H9 (cell line): Measurements from ENCODE around the gene ZC3H7B. TPM values are rescaled to one million over a fixed set of nuclear protein-coding genes. Genes with fewer than 3 reads are reported as not detected.

ENCODE experiments used
- DNase-seq: peaks from one replicate; pipeline ENCODE4 v3.0.0-alpha.2; 2017
- H2AFZ ChIP-seq: one replicate; pipeline ENCODE4 v1.6.1; 2013; ENCODE audit warnings: mild to moderate bottlenecking, low read length, control low read depth, moderate library complexity
- H2AK5ac ChIP-seq: 2 replicates; pipeline ENCODE4 v1.6.1; 2013; ENCODE audit warnings: low read length, control low read depth, mixed read lengths; ENCODE audit not compliant: insufficient read length
- H2BK120ac ChIP-seq: one replicate; pipeline ENCODE4 v1.6.1; 2013; ENCODE audit warnings: low read depth, mild to moderate bottlenecking, low read length, control low read depth, inconsistent platforms; ENCODE audit not compliant: poor library complexity, severe bottlenecking
- H2BK12ac ChIP-seq: 2 replicates; pipeline ENCODE4 v1.6.1; 2013; ENCODE audit warnings: low read length, control low read depth, mixed read lengths, low read depth; ENCODE audit not compliant: insufficient read length
- H2BK15ac ChIP-seq: 2 replicates; pipeline ENCODE4 v1.6.1; 2013; ENCODE audit warnings: low read depth, low read length, control low read depth
- H2BK20ac ChIP-seq: one replicate; pipeline ENCODE4 v1.6.1; 2013; ENCODE audit warnings: low read depth, mild to moderate bottlenecking, low read length, control low read depth, inconsistent platforms; ENCODE audit not compliant: poor library complexity, severe bottlenecking
- H2BK5ac ChIP-seq: 2 replicates; pipeline ENCODE4 v1.6.1; 2013; ENCODE audit warnings: low read length, control low read depth, mixed read lengths; ENCODE audit not compliant: insufficient read length
- H3K14ac ChIP-seq: 2 replicates; pipeline ENCODE4 v1.6.1; 2013; ENCODE audit warnings: low read length, control low read depth; ENCODE audit not compliant: insufficient read depth
- H3K18ac ChIP-seq: 2 replicates; pipeline ENCODE4 v1.6.1; 2013; ENCODE audit warnings: low read depth, mild to moderate bottlenecking, mixed read lengths, low read length, control low read depth; ENCODE audit not compliant: insufficient read length
- H3K23ac ChIP-seq: 2 replicates; pipeline ENCODE4 v1.6.1; 2013; ENCODE audit warnings: low read length, control low read depth, mixed read lengths, low read depth; ENCODE audit not compliant: insufficient read length
- H3K23me2 ChIP-seq: 2 replicates; pipeline ENCODE4 v1.6.1; 2013; ENCODE audit warnings: low read depth, mild to moderate bottlenecking, mixed read lengths, low read length, control low read depth; ENCODE audit not compliant: insufficient read length, poor library complexity, severe bottlenecking
- H3K27ac ChIP-seq: 2 replicates; pipeline ENCODE4 v1.5.1; 2013; ENCODE audit warnings: low read length, control low read depth, mixed read lengths, low read depth; ENCODE audit not compliant: insufficient read length
- H3K27me3 ChIP-seq: 2 replicates; pipeline ENCODE4 v1.6.1; 2013; ENCODE audit warnings: low read length, control low read depth, inconsistent platforms; ENCODE audit not compliant: insufficient read depth
- H3K4ac ChIP-seq: 2 replicates; pipeline ENCODE4 v1.6.1; 2013; ENCODE audit warnings: low read depth, mild to moderate bottlenecking, control low read depth, inconsistent platforms, low read length, moderate library complexity
- H3K4me1 ChIP-seq: 2 replicates; pipeline ENCODE4 v1.6.1; 2013; ENCODE audit warnings: low read length, control low read depth, inconsistent platforms; ENCODE audit not compliant: insufficient read depth
- H3K4me2 ChIP-seq: 2 replicates; pipeline ENCODE4 v1.6.1; 2013; ENCODE audit warnings: low read length, control low read depth, mixed read lengths; ENCODE audit not compliant: insufficient read length, insufficient read depth
- H3K56ac ChIP-seq: 2 replicates; pipeline ENCODE4 v1.6.1; 2013; ENCODE audit warnings: low read depth, mild to moderate bottlenecking, mixed read lengths, low read length, control low read depth; ENCODE audit not compliant: insufficient read length
- H3K79me1 ChIP-seq: 2 replicates; pipeline ENCODE4 v1.6.1; 2013; ENCODE audit warnings: low read depth, mild to moderate bottlenecking, moderate library complexity, low read length, control low read depth, inconsistent platforms; ENCODE audit not compliant: insufficient read depth, poor library complexity, severe bottlenecking
- H3K79me2 ChIP-seq: 2 replicates; pipeline ENCODE4 v1.6.1; 2013; ENCODE audit warnings: low read length, control low read depth, inconsistent platforms; ENCODE audit not compliant: insufficient read depth
- H3K9ac ChIP-seq: 2 replicates; pipeline ENCODE4 v1.6.1; 2013; ENCODE audit warnings: low read length, control low read depth, mixed read lengths; ENCODE audit not compliant: insufficient read length; ENCODE audit errors: extremely low read depth
- H3K9me3 ChIP-seq: one replicate; pipeline ENCODE4 v1.6.1; 2013; ENCODE audit warnings: low read depth, low read length, inconsistent platforms; ENCODE audit not compliant: control insufficient read depth
- H3T11ph ChIP-seq: one replicate; pipeline ENCODE4 v1.6.1; 2013; ENCODE audit warnings: mild to moderate bottlenecking, low read length, control low read depth, inconsistent platforms
- H4K20me1 ChIP-seq: one replicate; pipeline ENCODE4 v1.6.1; 2013; ENCODE audit not compliant: control insufficient read depth, insufficient read length, insufficient read depth
- H4K5ac ChIP-seq: 2 replicates; pipeline ENCODE4 v1.6.1; 2013; ENCODE audit warnings: low read depth, mild to moderate bottlenecking, mixed read lengths, low read length, control low read depth; ENCODE audit not compliant: insufficient read length
- H4K8ac ChIP-seq: replicated peaks from 2 replicates; pipeline ENCODE4 v1.6.1; 2013; ENCODE audit warnings: low read length, control low read depth, mixed read lengths, low read depth; ENCODE audit not compliant: insufficient read length
- H4K91ac ChIP-seq: 2 replicates; pipeline ENCODE4 v1.6.1; 2013; ENCODE audit warnings: low read depth, mild to moderate bottlenecking, moderate library complexity, mixed read lengths, low read length, control low read depth; ENCODE audit not compliant: insufficient read length
- H3K27ac Mint-ChIP-seq, 3 experiments: 2 replicates in 2 of 3; 3 replicates in 1 of 3; pipeline ENCODE4 v1.8.0; 2020 to 2021; ENCODE audit warnings: mixed read lengths in 3 of 3, mild to moderate bottlenecking in 1 of 3, moderate library complexity in 1 of 3
- H3K27me3 Mint-ChIP-seq: 2 replicates; pipeline ENCODE4 v1.8.0; 2021; ENCODE audit warnings: low read depth, mild to moderate bottlenecking, moderate library complexity, mixed read lengths
- H3K36me3 Mint-ChIP-seq, 3 experiments: 2 replicates in 2 of 3; 3 replicates in 1 of 3; pipeline ENCODE4 v1.8.0; 2020 to 2021; ENCODE audit warnings: low read depth in 3 of 3, mixed read lengths in 3 of 3; ENCODE audit not compliant: insufficient read depth in 1 of 3
- H3K4me1 Mint-ChIP-seq, 2 experiments: 2 replicates each; pipeline ENCODE4 v1.8.0; 2020; ENCODE audit warnings: mixed read lengths in 2 of 2
- H3K4me3 Mint-ChIP-seq, 2 experiments: 2 replicates in 1 of 2; 3 replicates in 1 of 2; pipeline ENCODE4 v1.8.0; 2020 to 2021; ENCODE audit warnings: mild to moderate bottlenecking in 2 of 2, mixed read lengths in 2 of 2, moderate library complexity in 1 of 2
- H3K9me3 Mint-ChIP-seq, 2 experiments: 2 replicates in 1 of 2; 3 replicates in 1 of 2; pipeline ENCODE4 v1.8.0; 2020; ENCODE audit warnings: mild to moderate bottlenecking in 2 of 2, mixed read lengths in 2 of 2, moderate library complexity in 1 of 2
- WGBS: extraction: QIAGEN DNeasy Blood & Tissue Kit; methylation state at CpG from one replicate; pipeline ENCODE4 v1.1.7; 2013; ENCODE audit warnings: missing lambda C conversion rate, low lambda C conversion rate, mixed read lengths; ENCODE audit not compliant: insufficient read length; ENCODE audit errors: extremely low coverage; 5-methylcytosine and 5-hydroxymethylcytosine counted together
- total RNA-seq: library from RNA; stranded (reverse); gene quantifications from 2 replicates; pipeline ENCODE4 v1.2.1, GENCODE V29; 2021
- TF ChIP-seq, protein P1 (sequence below): fragments of 200-600 bp; sonication (generic); conservative IDR thresholded peaks from 3 replicates; pipeline ENCODE4 v1.8.0; 2021; ENCODE audit warnings: antibody characterized with exemption, mild to moderate bottlenecking

Gene ZC3H7B
- total RNA-seq, 1 experiment from 2014 or later: 69.3 TPM

DNA sequence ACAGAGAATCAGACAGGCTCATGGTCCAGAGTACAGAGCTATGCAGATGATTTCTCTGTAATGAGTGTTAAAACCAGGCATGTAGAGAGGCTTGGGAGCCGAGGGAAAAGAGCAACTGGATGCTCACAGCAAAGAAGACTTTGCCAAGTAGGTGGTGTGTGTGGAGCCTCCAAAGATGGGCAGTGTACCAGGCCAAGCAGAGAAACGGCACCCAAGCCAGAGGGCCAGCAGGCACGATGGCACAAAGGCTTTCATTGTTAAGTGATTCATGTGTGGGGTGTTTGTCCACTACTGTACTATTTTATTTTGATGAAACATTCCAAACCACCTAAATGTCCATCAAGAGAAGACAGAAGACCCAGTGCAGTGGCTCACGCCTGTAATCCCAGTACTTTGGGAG lies 26.5 kb upstream of the ZC3H7B start:
- no peaks in the 10 kb centered on the region for H3K4me1 Mint-ChIP-seq
- Histone ChIP-seq H2BK5ac (no peak overlapping the region), H3K23me2 (no peaks in the 10 kb centered on the region), H3K9me3 (no peaks in the 10 kb centered on the region), H4K8ac (no peak overlapping the region), H3K18ac (no peak overlapping the region), H4K20me1 (no peaks in the 10 kb centered on the region), H3K9ac (no peak overlapping the region), H3T11ph (no peak overlapping the region), H3K23ac (no peak overlapping the region), H3K4me2 (no peak overlapping the region), H2BK15ac (no peak overlapping the region), H3K79me2 (no peaks in the 10 kb centered on the region), H2AK5ac (no peak overlapping the region), H2BK20ac (no peak overlapping the region), H4K5ac (no peak overlapping the region), H2BK12ac (no peak overlapping the region), H3K14ac (no peak overlapping the region), H3K4me1 (no peaks in the 10 kb centered on the region), H3K56ac (no peak overlapping the region), H2BK120ac (no peak overlapping the region), H3K27me3 (no peaks in the 10 kb centered on the region), H2AFZ (no peak overlapping the region), H3K79me1 (no peaks in the 10 kb centered on the region), H3K4ac (no peak overlapping the region), H4K91ac (no peak overlapping the region), H3K27ac (no peak overlapping the region)
- no CpG with 5 or more reads among the region's 4 CpGs for WGBS
- H3K9me3 Mint-ChIP-seq: peaks cover 0 to 2% of the 10 kb centered on the region in 2 experiments; a peak in 1 of 5 replicates
- H3K27ac Mint-ChIP-seq: no peak overlapping the region
- H3K27me3 Mint-ChIP-seq: no peaks in the 10 kb centered on the region; the same call in 1 of the 2 replicates
- peaks cover 49 to 85% (median 76%) of the 10 kb centered on the region in 3 experiments for H3K36me3 Mint-ChIP-seq
- DNase-seq: no peak
- TF ChIP-seq, protein P1, sequence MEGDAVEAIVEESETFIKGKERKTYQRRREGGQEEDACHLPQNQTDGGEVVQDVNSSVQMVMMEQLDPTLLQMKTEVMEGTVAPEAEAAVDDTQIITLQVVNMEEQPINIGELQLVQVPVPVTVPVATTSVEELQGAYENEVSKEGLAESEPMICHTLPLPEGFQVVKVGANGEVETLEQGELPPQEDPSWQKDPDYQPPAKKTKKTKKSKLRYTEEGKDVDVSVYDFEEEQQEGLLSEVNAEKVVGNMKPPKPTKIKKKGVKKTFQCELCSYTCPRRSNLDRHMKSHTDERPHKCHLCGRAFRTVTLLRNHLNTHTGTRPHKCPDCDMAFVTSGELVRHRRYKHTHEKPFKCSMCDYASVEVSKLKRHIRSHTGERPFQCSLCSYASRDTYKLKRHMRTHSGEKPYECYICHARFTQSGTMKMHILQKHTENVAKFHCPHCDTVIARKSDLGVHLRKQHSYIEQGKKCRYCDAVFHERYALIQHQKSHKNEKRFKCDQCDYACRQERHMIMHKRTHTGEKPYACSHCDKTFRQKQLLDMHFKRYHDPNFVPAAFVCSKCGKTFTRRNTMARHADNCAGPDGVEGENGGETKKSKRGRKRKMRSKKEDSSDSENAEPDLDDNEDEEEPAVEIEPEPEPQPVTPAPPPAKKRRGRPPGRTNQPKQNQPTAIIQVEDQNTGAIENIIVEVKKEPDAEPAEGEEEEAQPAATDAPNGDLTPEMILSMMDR: no peak
- H3K4me3 Mint-ChIP-seq: no peak overlapping the region
